ENCODE results near the gene NRDE2.

Gene NRDE2

GRCh38 chr14:90319634-90320541, 11.9 kb downstream of the NRDE2 start:
- Histone ChIP-seq H3K36me3 (peaks cover 44 to 79% (median 62%) of the 10 kb centered on the region in 11 experiments), H3K27me3 (no peaks in the 10 kb centered on the region), H3K4me1 (peaks cover 16 to 28% (median 22%) of the 10 kb centered on the region in 10 experiments; a peak in 19 of 20 replicates), H4K20me1 (peaks cover 0 to 37% (median 9%) of the 10 kb centered on the region in 11 experiments; a peak in 10 of 22 replicates), H3K9me3 (replicated peaks in 1 of 11) (peaks cover 12 to 30% (median 20%) of the 10 kb centered on the region in 11 experiments; a peak in 21 of 22 replicates), H3K27ac (no peak overlapping the region), H3K9ac (no peak overlapping the region), H3K4me2 (no peak overlapping the region), H3K4me3 (no peak overlapping the region)
- TF ChIP-seq Cebpa-rat (IDR thresholded peaks at IDR 0.05): no peak

GRCh38 chr14:90319173-90319572, 12.6 kb downstream of the NRDE2 start:
- peaks cover 47 to 81% (median 65%) of the 10 kb centered on the region in 11 experiments for H3K36me3 ChIP-seq
- H3K9ac ChIP-seq: no peak overlapping the region

GRCh38 chr14:90318016-90318415, 13.7 kb downstream of the NRDE2 start:
- no peak for TF ChIP-seq Cebpa-rat (IDR thresholded peaks at IDR 0.05)
- H3K36me3 ChIP-seq: peaks cover 59 to 93% (median 76%) of the 10 kb centered on the region in 11 experiments

More at GRCh38 chr14:90319173-90319572, 12.6 kb downstream of the NRDE2 start:
- Histone ChIP-seq H4K20me1 (peaks cover 0 to 30% (median 6%) of the 10 kb centered on the region in 11 experiments; a peak in 10 of 22 replicates), H3K27me3 (no peaks in the 10 kb centered on the region), H3K9me3 (replicated peaks in 1 of 11) (peaks cover 12 to 30% (median 20%) of the 10 kb centered on the region in 11 experiments; a peak in 21 of 22 replicates), H3K27ac (no peak overlapping the region), H3K4me2 (no peak overlapping the region), H3K4me1 (peaks cover 16 to 28% (median 22%) of the 10 kb centered on the region in 10 experiments; a peak in 19 of 20 replicates), H3K4me3 (no peak overlapping the region)
- TF ChIP-seq Cebpa-rat (IDR thresholded peaks at IDR 0.05): no peak

DNA sequence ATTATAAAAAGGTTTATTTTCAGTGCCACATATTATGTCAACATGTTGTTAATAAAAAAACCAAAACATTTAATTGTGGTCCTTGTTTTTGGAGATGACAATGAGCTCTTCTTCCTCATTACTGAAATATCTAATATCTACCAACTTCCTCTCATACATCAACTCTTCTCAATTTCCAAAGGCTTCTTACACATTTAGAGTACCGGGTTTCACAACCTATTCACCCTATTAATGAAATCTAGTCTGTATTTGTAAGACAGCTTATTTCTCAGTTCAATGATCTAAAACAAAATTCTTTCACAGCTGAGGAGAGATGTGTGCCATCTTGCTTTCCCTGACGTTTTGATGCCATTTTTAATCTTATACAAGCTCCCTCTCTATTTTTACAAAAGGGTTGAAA, 14.5 kb downstream of the NRDE2 start:
- Histone ChIP-seq H3K27ac (peak overlapping the region in 8 of 11 experiments; percentile 10 to 44 (median 24); a peak in 8 of 22 replicates), H3K4me2 (peak overlapping the region in 10 of 11 experiments; percentile 4 to 29 (median 18); a peak in 7 of 22 replicates), H3K27me3 (no peaks in the 10 kb centered on the region), H3K4me1 (peaks cover 16 to 28% (median 22%) of the 10 kb centered on the region in 10 experiments; a peak in 19 of 20 replicates), H3K9ac (no peak overlapping the region), H4K20me1 (peaks cover 0 to 12% (median 0%) of the 10 kb centered on the region in 11 experiments; a peak in 5 of 22 replicates), H3K36me3 (peaks cover 65 to 99% (median 84%) of the 10 kb centered on the region in 11 experiments), H3K4me3 (no peak overlapping the region), H3K9me3 (replicated peaks in 1 of 11) (peaks cover 12 to 30% (median 20%) of the 10 kb centered on the region in 11 experiments; a peak in 21 of 22 replicates)
- no peak for TF ChIP-seq Cebpa-rat (IDR thresholded peaks at IDR 0.05)

More at GRCh38 chr14:90318016-90318415, 13.7 kb downstream of the NRDE2 start:
- Histone ChIP-seq H3K4me3 (no peak overlapping the region), H3K4me2 (peak overlapping the region in 7 of 11 experiments; percentile 4 to 29 (median 19); a peak in 4 of 22 replicates), H3K27ac (peak overlapping the region in 7 of 11 experiments; percentile 1 to 40 (median 17); a peak in 8 of 22 replicates), H3K27me3 (no peaks in the 10 kb centered on the region), H3K9me3 (replicated peaks in 1 of 11) (peaks cover 12 to 30% (median 20%) of the 10 kb centered on the region in 11 experiments; a peak in 21 of 22 replicates), H3K9ac (no peak overlapping the region), H4K20me1 (peaks cover 0 to 20% (median 0%) of the 10 kb centered on the region in 11 experiments; a peak in 6 of 22 replicates), H3K4me1 (peaks cover 16 to 28% (median 22%) of the 10 kb centered on the region in 10 experiments; a peak in 19 of 20 replicates)

DNA sequence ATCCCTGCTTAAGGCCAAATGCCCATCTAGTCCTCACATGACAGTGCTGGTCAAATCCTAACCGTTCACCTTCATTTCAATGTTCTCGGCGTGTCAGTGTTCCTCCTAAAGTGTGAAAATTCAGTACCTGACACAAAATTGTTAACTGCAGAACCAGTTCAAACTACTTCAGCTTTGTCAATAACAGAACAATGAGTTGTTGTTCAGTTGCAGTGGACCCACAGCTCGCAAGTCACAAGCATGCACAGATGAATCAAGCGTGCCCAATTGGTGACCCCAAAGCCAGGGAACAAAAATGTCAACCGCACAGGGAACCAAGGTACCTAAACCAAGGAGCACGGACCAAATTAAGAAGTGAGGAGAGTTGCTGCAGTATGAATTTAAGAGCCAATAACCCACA, 23.2 kb downstream of the NRDE2 start:
- Histone ChIP-seq H3K4me1 (no peaks in the 10 kb centered on the region), H4K20me1 (0 out of 22 replicates have a peak, but pooled peaks cover 0 to 6% (median 0%) of the 10 kb centered on the region in 11 experiments), H3K27ac (no peak overlapping the region), H3K36me3 (peaks cover 82 to 99% (median 93%) of the 10 kb centered on the region in 11 experiments), H3K27me3 (no peaks in the 10 kb centered on the region), H3K4me3 (no peak overlapping the region), H3K9ac (no peak overlapping the region), H3K9me3 (replicated peaks in 1 of 11) (0 out of 22 replicates have a peak, but pooled peaks cover 0 to 3% (median 0%) of the 10 kb centered on the region in 11 experiments), H3K4me2 (no peak overlapping the region)
- TF ChIP-seq Cebpa-rat (IDR thresholded peaks at IDR 0.05): no peak

- H3K36me3 ChIP-seq: peaks cover 68 to 93% (median 82%) of the 10 kb centered on the region in 11 experiments
- H4K20me1 ChIP-seq: peaks cover 0 to 8% (median 0%) of the 10 kb centered on the region in 11 experiments; a peak in 1 of 22 replicates
- peak overlapping the region in 1 of 11 experiments; percentile 2; a peak in 2 of 22 replicates for H3K9ac ChIP-seq
- no peak overlapping the region for H3K4me3 ChIP-seq
- no peak for TF ChIP-seq Cebpa-rat (IDR thresholded peaks at IDR 0.05)
- no peak overlapping the region for H3K27ac ChIP-seq
- H3K4me2 ChIP-seq: no peak overlapping the region
- H3K4me1 ChIP-seq: peaks cover 5 to 17% (median 11%) of the 10 kb centered on the region in 10 experiments; a peak in 17 of 20 replicates
- no peaks in the 10 kb centered on the region for H3K27me3 ChIP-seq
- H3K9me3 ChIP-seq (replicated peaks in 1 of 11): no peaks in the 10 kb centered on the region
Measured at GRCh38 chr14:90305176-90305601, 26.6 kb downstream of the NRDE2 start.

DNA sequence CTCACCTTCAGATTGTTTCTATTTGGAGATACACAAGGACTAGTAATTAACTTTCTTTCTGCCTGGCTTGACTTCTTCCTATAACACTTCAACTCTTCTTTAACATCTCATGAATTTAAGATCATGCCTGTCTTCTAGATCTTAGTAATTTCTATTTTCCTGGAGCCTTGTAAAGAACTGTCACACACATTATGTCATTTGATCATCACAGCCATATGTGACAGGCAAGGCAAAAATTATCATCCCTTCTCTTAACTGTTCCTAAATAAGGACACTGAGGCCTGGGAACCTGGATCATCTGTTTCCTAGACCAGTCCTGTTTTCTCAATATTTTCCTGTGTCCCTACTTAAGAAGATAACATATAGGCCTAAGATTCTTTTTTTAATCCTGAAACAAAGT, 27.2 kb downstream of the NRDE2 start:
- Histone ChIP-seq H3K4me1 (peaks cover 5 to 24% (median 16%) of the 10 kb centered on the region in 10 experiments; a peak in 18 of 20 replicates), H3K9ac (no peak overlapping the region; a peak in 1 of 22 replicates)
- no peak for TF ChIP-seq Cebpa-rat (IDR thresholded peaks at IDR 0.05)

DNA sequence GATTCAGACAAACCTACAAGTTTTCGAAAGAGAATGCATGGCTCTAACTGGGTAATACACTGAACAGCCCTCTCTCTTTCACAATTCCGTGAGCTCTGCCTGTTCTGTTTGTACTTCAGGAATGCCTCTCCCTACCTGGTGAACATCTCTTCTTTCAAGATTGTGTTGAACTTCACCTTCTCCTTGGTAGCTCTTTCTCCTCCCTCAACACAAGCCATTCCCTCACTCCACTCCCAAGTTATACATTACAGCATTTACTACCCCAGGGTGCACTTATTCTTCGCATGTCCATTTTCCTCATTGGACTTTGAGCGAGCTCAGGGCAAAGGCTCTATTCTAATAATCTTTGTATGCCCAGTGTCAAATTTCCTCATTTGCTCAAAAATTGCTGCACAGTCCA, 28.3 kb downstream of the NRDE2 start:
- peaks cover 51 to 93% (median 73%) of the 10 kb centered on the region in 11 experiments for H3K36me3 ChIP-seq
- H3K27me3 ChIP-seq: no peaks in the 10 kb centered on the region
- no peaks in the 10 kb centered on the region for H3K9me3 ChIP-seq (replicated peaks in 1 of 11)
- H4K20me1 ChIP-seq: peaks cover 0 to 8% (median 0%) of the 10 kb centered on the region in 11 experiments; a peak in 1 of 22 replicates
- peaks cover 5 to 28% (median 17%) of the 10 kb centered on the region in 10 experiments; a peak in 18 of 20 replicates for H3K4me1 ChIP-seq
- H3K4me3 ChIP-seq: no peak overlapping the region
- H3K27ac ChIP-seq: no peak overlapping the region
- no peak overlapping the region for H3K4me2 ChIP-seq
- TF ChIP-seq Cebpa-rat (IDR thresholded peaks at IDR 0.05): no peak
- no peak overlapping the region for H3K9ac ChIP-seq

More for the DNA sequence above, 27.2 kb downstream of the NRDE2 start:
- H3K4me2 ChIP-seq: no peak overlapping the region
- peaks cover 0 to 8% (median 0%) of the 10 kb centered on the region in 11 experiments; a peak in 1 of 22 replicates for H4K20me1 ChIP-seq
- H3K27ac ChIP-seq: no peak overlapping the region
- no peaks in the 10 kb centered on the region for H3K27me3 ChIP-seq
- no peak overlapping the region for H3K4me3 ChIP-seq
- H3K36me3 ChIP-seq: peaks cover 61 to 93% (median 76%) of the 10 kb centered on the region in 11 experiments
- no peaks in the 10 kb centered on the region for H3K9me3 ChIP-seq (replicated peaks in 1 of 11)
